ENCODE measurements around the gene SAMD4A. TPM values are rescaled to one million over a fixed set of nuclear protein-coding genes. Genes with fewer than 3 reads are reported as not detected.
A peak's percentile ranks its signal among the peaks of the same experiment; 100 is the strongest.

Gene SAMD4A
- total and polyA plus RNA-seq, 8 donors, result 2.5 to 67.4 (median 15.9) TPM

- H3K9me3 ChIP-seq, result no peaks in the 10 kb centered on the region
- TF ChIP-seq EP300 (IDR thresholded peaks at IDR 0.05) (no peak), POLR2AphosphoS5 (IDR thresholded peaks at IDR 0.05) (no peak), POLR2A (IDR thresholded peaks at IDR 0.05) (no peak), CTCF (IDR thresholded peaks at IDR 0.05) (no peak)
- H3K4me3 ChIP-seq, result no peak overlapping the region
- no peaks in the 10 kb centered on the region for H3K27me3 ChIP-seq
- peak in 1 of 2 donors; percentile 30 for DNase-seq
- H3K36me3 ChIP-seq, result peaks cover 0 to 61% (median 35%) of the 10 kb centered on the region in 4 donors
- intact Hi-C loops (cut with DNase I; ENCODE audit: low total_unique reads), result loop anchor here (5.0 kb wide), 1 partner anchor 213 kb away; no protein-coding TSS in a partner anchor
- H3K4me1 ChIP-seq, result peaks cover 7 to 29% (median 21%) of the 10 kb centered on the region in 4 donors
- 81 to 84% (median 81%) methylated on average over 14 of the region's 14 CpGs for WGBS, 5 donors
- peak overlapping the region in 3 of 5 donors; percentile 7 to 89 (median 84) for H3K27ac ChIP-seq
These were observed 203.3 kb downstream of the SAMD4A start for GRCh38 chr14:54769951-54770863.

GRCh38 chr14:54771411-54772027 lies 204.6 kb downstream of the SAMD4A start:
- Histone ChIP-seq H3K4me3 (no peak overlapping the region), H3K4me1 (peaks cover 7 to 35% (median 24%) of the 10 kb centered on the region in 4 donors), H3K9me3 (no peaks in the 10 kb centered on the region), H3K27ac (peak overlapping the region in 4 of 5 donors; percentile 83 to 89 (median 84)), H3K36me3 (peaks cover 0 to 61% (median 24%) of the 10 kb centered on the region in 4 donors), H3K27me3 (no peaks in the 10 kb centered on the region)
- DNase-seq, result no peak
- 67 to 93% (median 70%) methylated on average over 6 of the region's 6 CpGs for WGBS, 5 donors
- TF ChIP-seq POLR2AphosphoS5 (IDR thresholded peaks at IDR 0.05) (no peak), EP300 (IDR thresholded peaks at IDR 0.05) (no peak), CTCF (IDR thresholded peaks at IDR 0.05) (no peak), POLR2A (IDR thresholded peaks at IDR 0.05) (no peak)
- intact Hi-C loops (cut with DNase I; ENCODE audit: low total_unique reads), result no loop called here

GRCh38 chr14:54772451-54772881 lies 205.5 kb downstream of the SAMD4A start:
- DNase-seq, result no peak
- Histone ChIP-seq H3K4me1 (peaks cover 7 to 41% (median 27%) of the 10 kb centered on the region in 4 donors), H3K27ac (peak overlapping the region in 4 of 5 donors; percentile 83 to 89 (median 84)), H3K36me3 (peaks cover 0 to 59% (median 21%) of the 10 kb centered on the region in 4 donors), H3K4me3 (no peak overlapping the region), H3K9me3 (no peaks in the 10 kb centered on the region), H3K27me3 (no peaks in the 10 kb centered on the region)
- TF ChIP-seq POLR2AphosphoS5 (IDR thresholded peaks at IDR 0.05) (peak in 1 of 3 donors; percentile 46), POLR2A (IDR thresholded peaks at IDR 0.05) (no peak)
- intact Hi-C loops (cut with DNase I; ENCODE audit: low total_unique reads), result no loop called here
- 76 to 86% (median 81%) methylated on average over 7 of the region's 7 CpGs for WGBS, 5 donors

GRCh38 chr14:54773171-54774006 lies 206.5 kb downstream of the SAMD4A start:
- Histone ChIP-seq H3K4me1 (peaks cover 7 to 41% (median 27%) of the 10 kb centered on the region in 4 donors), H3K9me3 (no peaks in the 10 kb centered on the region), H3K36me3 (peaks cover 0 to 59% (median 24%) of the 10 kb centered on the region in 4 donors), H3K27me3 (no peaks in the 10 kb centered on the region), H3K4me3 (no peak overlapping the region), H3K27ac (peak overlapping the region; percentile 67 to 89 (median 84))
- TF ChIP-seq POLR2AphosphoS5 (IDR thresholded peaks at IDR 0.05) (peak; percentile 73 to 89 (median 78)), EP300 (IDR thresholded peaks at IDR 0.05) (peak; percentile 71), CTCF (IDR thresholded peaks at IDR 0.05) (peak in 5 of 7 experiments; percentile 45 to 77 (median 51)), POLR2A (IDR thresholded peaks at IDR 0.05) (no peak)
- intact Hi-C loops (cut with DNase I; ENCODE audit: low total_unique reads), result no loop called here
- WGBS, 5 donors, result 21 to 25% (median 22%) methylated on average over 16 to 19 of the region's 19 CpGs
- DNase-seq, result peak; percentile 59 to 96

Measured in stomach (tissue), 9 donors.